Activated B cell treated with CpG ODN at 0.5 μM for 24 hours (primary cell): Measurements from ENCODE around the gene NUDT4. TPM values are rescaled to one million over a fixed set of nuclear protein-coding genes. Genes with fewer than 3 reads are reported as not detected.

Experiments used
- ATAC-seq: fragments of 200-7000 bp; cut with Tn5 transposase; one replicate; pipeline ENCODE4 v1.10.0; 2021; ENCODE audit warnings: low read depth, mild to moderate bottlenecking, moderate library complexity
- CTCF ChIA-PET: fragments of 350-600 bp; sonication (Branson Sonifier 250); formaldehyde crosslinking; loops from one replicate; lab custom pipeline; 2021; ENCODE audit warnings: antibody characterized with exemption; lab: Charles Lee
- POLR2A ChIA-PET: fragments of 350-600 bp; sonication (Branson Sonifier 250); formaldehyde crosslinking; loops from one replicate; lab custom pipeline; 2021; ENCODE audit warnings: antibody characterized with exemption; lab: Charles Lee
- DNase-seq: peaks from one replicate; pipeline ENCODE4 v3.0.0; 2022
- H3K27ac Mint-ChIP-seq: one replicate; pipeline ENCODE4 v1.8.0; 2020; ENCODE audit warnings: mixed read lengths
- H3K27me3 Mint-ChIP-seq: one replicate; pipeline ENCODE4 v1.8.0; 2021; ENCODE audit warnings: mixed read lengths
- H3K36me3 Mint-ChIP-seq: one replicate; pipeline ENCODE4 v1.8.0; 2021; ENCODE audit warnings: low read depth, mixed read lengths
- H3K4me1 Mint-ChIP-seq: one replicate; pipeline ENCODE4 v1.8.0; 2021; ENCODE audit warnings: mixed read lengths
- H3K4me3 Mint-ChIP-seq: one replicate; pipeline ENCODE4 v1.8.0; 2020; ENCODE audit warnings: mild to moderate bottlenecking, mixed read lengths
- H3K9me3 Mint-ChIP-seq: one replicate; pipeline ENCODE4 v1.8.0; 2020; ENCODE audit warnings: mixed read lengths
- intact Hi-C: fragments of 100-400 bp; cut with micrococcal nuclease; formaldehyde crosslinking; loops from one replicate; pipeline ENCODE4 v1.15.1; 2024
- total RNA-seq: library from RNA; stranded (reverse); gene quantifications from 2 replicates; pipeline ENCODE4 v1.2.3, GENCODE V29; 2022
- TF ChIP-seq, protein P1 (sequence below): fragments of 200-600 bp; IDR thresholded peaks from one replicate; pipeline ENCODE4 v1.8.0; 2022; ENCODE audit warnings: antibody characterized with exemption, mild to moderate bottlenecking

Gene NUDT4
- total RNA-seq, 1 donor from 2014 or later, result 47.3 TPM

DNA sequence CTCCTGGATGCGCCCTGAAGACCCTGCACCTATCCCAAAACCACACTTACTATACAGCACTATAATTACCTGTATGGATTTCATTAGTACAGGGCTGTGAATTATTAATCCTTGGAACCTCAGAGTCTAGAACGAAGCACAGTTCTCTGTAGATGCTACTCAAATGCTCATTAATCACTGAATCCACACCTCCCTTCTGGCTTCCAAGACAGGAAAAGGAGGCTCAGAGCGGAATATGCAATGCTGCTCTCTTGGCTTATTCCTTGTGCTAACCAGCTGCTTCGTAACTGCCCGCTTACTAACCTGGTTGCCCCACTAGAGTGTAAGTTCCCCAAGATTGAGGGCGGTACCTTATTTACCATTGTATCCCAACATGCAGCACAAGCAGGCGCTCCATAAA lies 39.1 kb upstream of the NUDT4 start:
- Mint-ChIP-seq H3K4me3 (no peak overlapping the region), H3K4me1 (no peaks in the 10 kb centered on the region), H3K36me3 (no peaks in the 10 kb centered on the region), H3K9me3 (no peaks in the 10 kb centered on the region), H3K27me3 (no peaks in the 10 kb centered on the region), H3K27ac (no peak overlapping the region)
- ATAC-seq (no peak), DNase-seq (no peak)
- POLR2A ChIA-PET, result no interaction called here
- TF ChIP-seq, protein P1, sequence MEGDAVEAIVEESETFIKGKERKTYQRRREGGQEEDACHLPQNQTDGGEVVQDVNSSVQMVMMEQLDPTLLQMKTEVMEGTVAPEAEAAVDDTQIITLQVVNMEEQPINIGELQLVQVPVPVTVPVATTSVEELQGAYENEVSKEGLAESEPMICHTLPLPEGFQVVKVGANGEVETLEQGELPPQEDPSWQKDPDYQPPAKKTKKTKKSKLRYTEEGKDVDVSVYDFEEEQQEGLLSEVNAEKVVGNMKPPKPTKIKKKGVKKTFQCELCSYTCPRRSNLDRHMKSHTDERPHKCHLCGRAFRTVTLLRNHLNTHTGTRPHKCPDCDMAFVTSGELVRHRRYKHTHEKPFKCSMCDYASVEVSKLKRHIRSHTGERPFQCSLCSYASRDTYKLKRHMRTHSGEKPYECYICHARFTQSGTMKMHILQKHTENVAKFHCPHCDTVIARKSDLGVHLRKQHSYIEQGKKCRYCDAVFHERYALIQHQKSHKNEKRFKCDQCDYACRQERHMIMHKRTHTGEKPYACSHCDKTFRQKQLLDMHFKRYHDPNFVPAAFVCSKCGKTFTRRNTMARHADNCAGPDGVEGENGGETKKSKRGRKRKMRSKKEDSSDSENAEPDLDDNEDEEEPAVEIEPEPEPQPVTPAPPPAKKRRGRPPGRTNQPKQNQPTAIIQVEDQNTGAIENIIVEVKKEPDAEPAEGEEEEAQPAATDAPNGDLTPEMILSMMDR, result no peak
- CTCF ChIA-PET, result no interaction called here
- intact Hi-C loops, result no loop called here

DNA sequence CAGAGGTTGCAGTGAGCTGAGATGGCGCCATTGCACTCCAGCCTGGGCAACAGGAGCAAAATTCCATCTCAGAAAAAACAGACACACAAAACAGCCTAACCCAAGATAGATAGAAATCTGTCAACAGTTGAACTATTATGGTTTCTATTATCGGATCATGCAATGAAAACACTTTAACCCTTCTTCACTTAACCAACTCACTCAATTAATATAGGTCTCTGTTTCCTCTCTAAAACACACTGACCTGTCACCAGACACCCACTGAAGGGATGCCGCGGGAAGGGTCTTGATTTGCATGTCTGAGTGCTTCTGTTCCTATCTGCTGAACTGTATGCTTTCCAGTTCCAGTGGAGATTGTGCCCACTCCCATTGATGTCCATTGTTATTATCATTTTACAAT lies 38.0 kb upstream of the NUDT4 start:
- no peak for ATAC-seq
- Mint-ChIP-seq H3K4me3 (no peak overlapping the region), H3K36me3 (no peaks in the 10 kb centered on the region), H3K4me1 (no peaks in the 10 kb centered on the region), H3K27me3 (no peaks in the 10 kb centered on the region), H3K9me3 (no peaks in the 10 kb centered on the region), H3K27ac (no peak overlapping the region)
- intact Hi-C loops, result no loop called here
- CTCF ChIA-PET, result no interaction called here
- POLR2A ChIA-PET, result no interaction called here
- DNase-seq, result no peak
- TF ChIP-seq, protein P1, result no peak

DNA sequence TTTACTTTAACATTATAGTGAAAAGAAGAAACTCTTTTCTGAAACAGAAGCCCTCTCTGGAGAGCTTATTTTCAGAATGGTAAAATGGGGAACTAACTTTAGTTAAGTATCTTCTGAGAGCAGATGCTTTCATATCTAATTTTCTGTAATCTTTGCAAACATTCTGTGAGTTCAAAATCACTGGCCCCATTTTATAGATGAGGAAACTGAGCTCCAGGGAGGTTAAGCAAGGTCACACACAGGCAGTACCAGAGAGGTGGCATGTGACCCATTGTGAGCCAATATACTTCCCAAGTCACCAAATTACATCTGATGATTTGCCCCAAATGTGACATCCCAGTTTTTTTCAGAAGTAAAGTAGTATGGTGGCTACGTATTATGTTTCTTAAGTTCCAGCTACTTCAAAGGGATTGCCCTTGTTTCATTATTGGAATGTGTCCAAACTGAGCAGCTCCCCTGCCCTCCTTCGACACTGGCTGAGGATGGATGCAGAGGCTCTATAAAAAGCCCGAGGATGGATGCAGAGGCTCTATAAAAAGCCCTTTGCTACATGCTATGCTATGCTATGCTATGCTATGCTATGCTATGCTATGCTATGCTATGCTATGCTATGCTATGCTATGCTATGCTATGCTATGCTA lies 36.2 kb upstream of the NUDT4 start:
- Mint-ChIP-seq H3K27ac (no peak overlapping the region), H3K27me3 (peaks cover 3% of the 10 kb centered on the region), H3K4me3 (no peak overlapping the region), H3K36me3 (no peaks in the 10 kb centered on the region), H3K4me1 (no peaks in the 10 kb centered on the region), H3K9me3 (no peaks in the 10 kb centered on the region)
- CTCF ChIA-PET, result interaction anchor here (0.6 kb wide), 1 partner anchor 161 kb away, joined by 3 read pairs; no protein-coding TSS in a partner anchor
- intact Hi-C loops, result no loop called here
- POLR2A ChIA-PET, result interaction anchor here (0.7 kb wide), 1 partner anchor 14 kb away, joined by 11 read pairs; no protein-coding TSS in a partner anchor
- no peak for ATAC-seq
- TF ChIP-seq, protein P1, result no peak
- no peak for DNase-seq

DNA sequence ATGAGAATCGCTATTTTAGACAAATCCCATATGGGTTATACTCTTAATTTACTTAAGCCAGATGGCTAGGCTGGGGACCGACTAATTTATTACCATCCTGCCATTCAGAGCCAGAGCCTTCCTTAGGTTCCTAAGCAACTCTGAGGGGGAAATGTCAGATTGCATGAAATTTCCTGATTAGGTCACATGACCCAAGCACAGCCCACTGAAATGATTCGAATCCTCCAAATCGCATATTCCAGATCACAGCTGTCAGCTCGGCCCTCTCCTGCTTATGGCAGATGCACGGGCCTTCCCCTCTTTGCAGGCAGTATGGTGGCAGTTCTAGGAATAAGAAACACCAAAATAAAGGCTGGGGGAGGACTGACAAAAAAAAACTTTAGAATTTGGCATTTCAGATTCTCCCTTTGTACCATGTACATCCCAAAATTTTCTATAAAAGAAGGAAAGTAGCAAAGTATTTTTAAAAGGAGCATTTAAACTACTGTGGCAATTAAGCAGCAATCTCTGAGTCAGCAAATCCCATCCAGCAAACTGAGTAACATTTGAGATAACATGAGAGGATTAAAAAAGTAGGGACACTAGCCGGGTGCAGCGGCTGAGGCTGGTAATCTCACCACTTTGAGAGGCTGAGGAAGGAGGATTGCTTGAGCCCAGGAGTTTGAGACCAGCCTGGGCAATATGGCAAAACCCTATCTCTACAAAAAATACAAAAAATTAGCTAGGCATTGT lies 30.5 kb upstream of the NUDT4 start:
- ATAC-seq, result no peak
- TF ChIP-seq, protein P1, result no peak
- Mint-ChIP-seq H3K27me3 (peaks cover 3% of the 10 kb centered on the region), H3K4me3 (no peak overlapping the region), H3K36me3 (no peaks in the 10 kb centered on the region), H3K9me3 (no peaks in the 10 kb centered on the region), H3K27ac (no peak overlapping the region), H3K4me1 (no peaks in the 10 kb centered on the region)
- no peak for DNase-seq
- ChIA-PET CTCF (no interaction called here), POLR2A (no interaction called here)
- intact Hi-C loops, result no loop called here

DNA sequence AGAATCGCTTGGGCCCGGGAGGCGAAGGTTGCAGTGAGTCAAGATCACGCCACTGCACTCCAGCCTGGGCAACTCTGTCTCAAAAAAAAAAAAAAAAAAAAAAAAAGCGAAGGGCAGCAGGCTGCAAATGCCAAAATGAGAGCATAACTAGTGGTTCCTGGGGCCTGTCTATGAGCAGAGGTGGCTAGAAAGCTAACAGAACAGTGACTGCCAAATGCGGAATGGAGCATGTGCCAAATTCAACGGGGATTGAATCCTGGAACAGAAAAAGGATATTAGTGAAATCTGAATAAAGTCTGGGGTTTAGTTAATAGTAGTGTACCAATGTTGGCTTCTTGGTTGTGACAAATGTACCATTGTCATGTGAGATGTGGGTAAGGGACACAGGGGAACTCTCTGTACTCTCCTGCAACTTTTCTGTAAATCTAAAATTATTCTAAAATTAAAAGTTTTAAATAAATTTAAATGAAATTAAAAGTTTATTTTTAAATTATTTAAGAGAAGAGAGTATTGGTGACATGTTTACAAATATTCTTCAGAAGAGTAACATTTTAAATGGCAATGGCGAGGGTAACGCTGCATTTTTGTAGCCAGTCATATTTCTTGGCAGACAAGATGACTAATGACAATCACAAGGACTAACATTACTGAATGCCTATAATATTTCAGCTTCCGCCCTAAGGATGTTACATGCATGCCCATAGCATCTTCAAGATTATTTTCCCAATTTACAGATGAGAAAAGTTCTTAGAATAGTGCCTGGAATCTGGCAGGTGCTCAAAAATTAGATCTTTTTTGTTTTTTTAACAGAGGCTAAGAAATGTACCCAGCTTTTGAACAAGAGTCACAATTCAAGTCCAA lies 28.9 kb upstream of the NUDT4 start:
- ATAC-seq (no peak), DNase-seq (no peak)
- Mint-ChIP-seq H3K9me3 (no peaks in the 10 kb centered on the region), H3K4me3 (no peak overlapping the region), H3K4me1 (no peaks in the 10 kb centered on the region), H3K27ac (no peak overlapping the region), H3K27me3 (peaks cover 3% of the 10 kb centered on the region), H3K36me3 (no peaks in the 10 kb centered on the region)
- TF ChIP-seq, protein P1, result no peak
- intact Hi-C loops, result no loop called here
- CTCF ChIA-PET, result no interaction called here
- POLR2A ChIA-PET, result no interaction called here
